Uterus (tissue), 2 donors: ENCODE results near the gene TMA7B.

Experiments used
- CTCF ChIP-seq, 4 experiments: fragments of 200-600 bp in 2 of 4; fragments of 450-650 bp in 2 of 4; sonication (generic) in 2 of 4; IDR thresholded peaks; one replicate each; pipeline ENCODE4 v1.5.1; 2016 to 2019; ENCODE audit warnings: antibody characterized with exemption in 4 of 4, mild to moderate bottlenecking in 2 of 4, moderate library complexity in 1 of 4
- POLR2A ChIP-seq, 2 donors: fragments of 450-650 bp; IDR thresholded peaks; one replicate each; pipeline ENCODE4 v1.6.1; 2016; ENCODE audit warnings: antibody characterized with exemption in 2 of 2, mild to moderate bottlenecking in 1 of 2, moderate library complexity in 1 of 2

GRCh38 chr22:39916496-39916895 is 43.7 kb upstream of the TMA7B start:
- no peak for TF ChIP-seq CTCF (IDR thresholded peaks at IDR 0.05)
- no peak for TF ChIP-seq POLR2A (IDR thresholded peaks at IDR 0.05)
